Panc1 (cell line): ENCODE results near the gene COL4A1. TPM values are rescaled to one million over a fixed set of nuclear protein-coding genes. Genes with fewer than 3 reads are reported as not detected.

ENCODE experiments used
- ATAC-seq: fragments of 200-7000 bp; cut with Tn5 transposase; 2 replicates; pipeline ENCODE4 v1.9.1; 2020; ENCODE audit warnings: mild to moderate bottlenecking, moderate library complexity
- BruUV-seq: library from RNA; stranded (reverse); fragments of 400-500 nt; replicated peaks from 2 replicates; lab custom pipeline; 2021; lab: Mats Ljungman, UMichigan
- CTCF ChIA-PET: fragments of 300-600 bp; sonication (Branson Sonifier 250); formaldehyde crosslinking; loops from one replicate; lab custom pipeline; 2022; ENCODE audit warnings: antibody characterized with exemption; lab: Charles Lee
- POLR2A ChIA-PET: fragments of 300-600 bp; sonication (Branson Sonifier 250); formaldehyde crosslinking; loops from one replicate; lab custom pipeline; 2022; ENCODE audit warnings: antibody characterized with exemption; lab: Charles Lee
- DNase-seq: peaks from one replicate; pipeline ENCODE4 v3.0.0-alpha.2; 2010; ENCODE audit warnings: low read depth, low spot score
- H3K27ac ChIP-seq: 2 replicates; pipeline ENCODE4 v1.5.1; 2011; ENCODE audit warnings: mild to moderate bottlenecking, low read length, inconsistent platforms
- H3K27me3 ChIP-seq: fragments of 200-500 bp; sonication (Bioruptor generic); 2 replicates; pipeline ENCODE4 v1.6.0; 2014; ENCODE audit warnings: low read length, inconsistent platforms; ENCODE audit not compliant: control insufficient read depth, insufficient read depth
- H3K36me3 ChIP-seq: fragments of 200-500 bp; sonication (Bioruptor generic); 2 replicates; pipeline ENCODE4 v1.5.1; 2014; ENCODE audit warnings: inconsistent platforms, mild to moderate bottlenecking, low read length, moderate library complexity; ENCODE audit not compliant: control insufficient read depth, insufficient read depth
- H3K4me1 ChIP-seq: 2 replicates; pipeline ENCODE4 v1.5.1; 2011; ENCODE audit warnings: inconsistent platforms, mild to moderate bottlenecking, low read length, moderate library complexity; ENCODE audit not compliant: control insufficient read depth, insufficient read depth
- H3K4me3 ChIP-seq, 2 experiments: 2 replicates each; pipeline ENCODE4 v1.5.1; 2011 to 2012; ENCODE audit warnings: low read depth in 2 of 2, low read length in 2 of 2, mild to moderate bottlenecking in 2 of 2, inconsistent platforms in 1 of 2, moderate library complexity in 1 of 2
- H3K9me3 ChIP-seq: fragments of 200-500 bp; sonication (Bioruptor generic); 2 replicates; pipeline ENCODE4 v1.5.1; 2014; ENCODE audit warnings: low read depth, mild to moderate bottlenecking, inconsistent platforms, low read length, moderate library complexity; ENCODE audit not compliant: control insufficient read depth, insufficient read depth
- CTCF ChIP-seq: fragments of 450-650 bp; IDR thresholded peaks from 2 replicates; pipeline ENCODE4 v1.5.1; 2017; ENCODE audit warnings: mild to moderate bottlenecking
- POLR2AphosphoS5 ChIP-seq: IDR thresholded peaks from 2 replicates; pipeline ENCODE4 v1.6.1; 2012; ENCODE audit warnings: mild to moderate bottlenecking, low read depth, low read length, moderate library complexity
- REST ChIP-seq, 2 experiments: IDR thresholded peaks; 2 replicates each; pipeline ENCODE4 v1.6.1; 2011 to 2012; ENCODE audit warnings: low read depth in 2 of 2, control low read depth in 1 of 2, low read length in 1 of 2, mild to moderate bottlenecking in 1 of 2, moderate library complexity in 1 of 2; ENCODE audit not compliant: insufficient read depth in 1 of 2
- SIN3A ChIP-seq: IDR thresholded peaks from 2 replicates; pipeline ENCODE4 v1.6.1; 2012; ENCODE audit warnings: low read depth, mild to moderate bottlenecking, low read length, moderate library complexity, borderline replicate concordance; ENCODE audit not compliant: insufficient read depth
- TCF7L2 ChIP-seq: IDR thresholded peaks from 2 replicates; pipeline ENCODE4 v1.6.1; 2011; ENCODE audit warnings: mild to moderate bottlenecking, low read depth, low read length, inconsistent platforms
- in situ Hi-C: cut with HindIII; loops from 2 replicates; pipeline ENCODE4 v1.10.0; 2016; ENCODE audit warnings: low sequenced_read_pairs, low pct_unique_long_range_greater_than_20kb
- intact Hi-C: fragments of 100-400 bp; cut with micrococcal nuclease; formaldehyde crosslinking; loops from one replicate; pipeline ENCODE4 v1.10.0; 2022; ENCODE audit not compliant: unreplicated experiment
- total RNA-seq: library from RNA; stranded (reverse); gene quantifications from one replicate; pipeline ENCODE4 v1.2.1, GENCODE V29; 2021; ENCODE audit not compliant: unreplicated experiment

COL4A1 gene
- total RNA-seq, 1 experiment from 2014 or later = 1.1 TPM

- intact Hi-C loops (no loop called here), in situ Hi-C loops (no loop called here)
- Histone ChIP-seq H3K36me3 (no peaks in the 10 kb centered on the region), H3K4me1 (no peaks in the 10 kb centered on the region), H3K27ac (no peak overlapping the region), H3K4me3 (no peak overlapping the region), H3K27me3 (peaks cover 2% of the 10 kb centered on the region; the same call in 1 of the 2 replicates), H3K9me3 (no peaks in the 10 kb centered on the region)
- TF ChIP-seq REST (IDR thresholded peaks at IDR 0.05; ENCODE audit: insufficient read depth in 1 of 2, low read depth in 2 of 2, low read length in 1 of 2) = no peak
- TF ChIP-seq CTCF = no peak
- TF ChIP-seq TCF7L2 = no peak
- TF ChIP-seq POLR2AphosphoS5 = no peak
- no peak for TF ChIP-seq SIN3A
- DNase-seq = no peak
- ChIA-PET POLR2A (no interaction called here), CTCF (no interaction called here)
- no peak for ATAC-seq
- BruUV-seq = no TSS peak
Observed at GRCh38 chr13:110283736-110284517, 23.0 kb downstream of the COL4A1 start.

GRCh38 chr13:110282316-110282841, 24.6 kb downstream of the COL4A1 start:
- peaks cover 2% of the 10 kb centered on the region; the same call in 1 of the 2 replicates for H3K27me3 ChIP-seq
- POLR2A ChIA-PET = no interaction called here
- no peak for TF ChIP-seq REST (IDR thresholded peaks at IDR 0.05; ENCODE audit: insufficient read depth in 1 of 2, low read depth in 2 of 2, low read length in 1 of 2)
- no peak for TF ChIP-seq POLR2AphosphoS5
- TF ChIP-seq TCF7L2 = no peak
- no peak for TF ChIP-seq CTCF
- TF ChIP-seq SIN3A = no peak
- DNase-seq (no peak), ATAC-seq (no peak)
- H3K4me3 ChIP-seq = no peak overlapping the region
- no peaks in the 10 kb centered on the region for H3K4me1 ChIP-seq
- CTCF ChIA-PET = no interaction called here
- H3K36me3 ChIP-seq = no peaks in the 10 kb centered on the region
- in situ Hi-C loops = no loop called here
- intact Hi-C loops = no loop called here
- H3K9me3 ChIP-seq = no peaks in the 10 kb centered on the region
- H3K27ac ChIP-seq = no peak overlapping the region
- no TSS peak for BruUV-seq
